SKM-1 (cell line): ENCODE results near the gene RNASE4.
A peak's percentile ranks its signal among the peaks of the same experiment; 100 is the strongest.

Source experiments
- DNase-seq: peaks from one replicate; lab custom pipeline; 2025; ENCODE audit not compliant: unreplicated experiment; lab: John Stamatoyannopoulos, UW

Gene RNASE4

GRCh38 chr14:20671597-20672283 is 12.6 kb upstream of the RNASE4 start:
- DNase-seq = no peak

- no peak for DNase-seq
These were observed 8.7 kb upstream of the RNASE4 start for GRCh38 chr14:20675669-20676068.

GRCh38 chr14:20676072-20676471 is 8.3 kb upstream of the RNASE4 start:
- DNase-seq = no peak

- no peak for DNase-seq
These were observed 4.5 kb upstream of the RNASE4 start for GRCh38 chr14:20679907-20680306.

GRCh38 chr14:20680363-20680762 is 4.0 kb upstream of the RNASE4 start:
- DNase-seq = no peak

GRCh38 chr14:20680843-20681347 is 3.5 kb upstream of the RNASE4 start:
- no peak for DNase-seq

GRCh38 chr14:20681348-20682126 is 2.8 kb upstream of the RNASE4 start:
- peak; percentile 36 for DNase-seq

- no peak for DNase-seq
These were observed 2.3 kb upstream of the RNASE4 start for GRCh38 chr14:20682127-20682434.

- peak; percentile 8 for DNase-seq
These were observed 1.8 kb upstream of the RNASE4 start for GRCh38 chr14:20682435-20683124.

GRCh38 chr14:20683125-20683890 is 1.1 kb upstream of the RNASE4 start:
- DNase-seq = peak; percentile 56

GRCh38 chr14:20684662-20685456 is 499 bp downstream of the RNASE4 start:
- DNase-seq = no peak

GRCh38 chr14:20686386-20687143 is 2.2 kb downstream of the RNASE4 start:
- DNase-seq = no peak

GRCh38 chr14:20687362-20688166 is 3.2 kb downstream of the RNASE4 start:
- no peak for DNase-seq

GRCh38 chr14:20688167-20688839 is 3.9 kb downstream of the RNASE4 start, which contains the start of gene ANG:
Gene ANG (plus strand): TSS chr14:20688764. CDS start chr14:20693565, 4,801 bp downstream.
- no peak for DNase-seq

- DNase-seq = peak; percentile 37
These were observed 6.7 kb downstream of the RNASE4 start for GRCh38 chr14:20690848-20691640.

- no peak for DNase-seq
These were observed 7.9 kb downstream of the RNASE4 start for GRCh38 chr14:20692116-20692751.

- no peak for DNase-seq
These were observed 12.4 kb downstream of the RNASE4 start for GRCh38 chr14:20696764-20697163.
